ENCODE measurements around the gene SLC12A1. TPM values are rescaled to one million over a fixed set of nuclear protein-coding genes. Genes with fewer than 3 reads are reported as not detected.

SLC12A1 gene
- total RNA-seq, 1 donor from 2014 or later, result not detected

DNA sequence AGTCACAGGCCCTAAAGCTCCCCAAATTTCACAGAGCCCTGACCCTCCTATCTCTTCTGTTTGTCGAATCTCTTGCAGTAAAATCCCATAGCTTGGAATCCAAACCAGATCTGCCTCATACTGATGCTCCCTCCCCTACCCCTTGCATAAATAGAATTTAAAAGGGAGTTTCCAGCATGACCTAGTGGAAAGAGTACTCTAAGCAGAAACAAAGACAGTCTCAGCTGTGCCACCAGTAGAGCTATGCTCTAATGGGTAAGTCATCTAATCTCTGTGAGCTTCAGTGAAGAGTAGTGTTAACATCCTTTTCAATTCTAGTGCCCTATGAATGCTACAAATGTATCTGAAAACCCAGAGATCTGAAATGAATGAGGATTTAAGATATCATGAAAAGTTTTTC is 4.0 kb upstream of the SLC12A1 start:
- ATAC-seq (ENCODE audit: low read depth) (no peak), DNase-seq (no peak)
- H3K4me3 Mint-ChIP-seq, result no peak overlapping the region
- CTCF ChIA-PET, result no interaction called here
- TF ChIP-seq CTCF (IDR thresholded peaks at IDR 0.05), result no peak
- H3K27me3 Mint-ChIP-seq, result peaks cover 7% of the 10 kb centered on the region
- H3K4me1 Mint-ChIP-seq, result no peaks in the 10 kb centered on the region
- intact Hi-C loops (cut with micrococcal nuclease), result no loop called here
- POLR2A ChIA-PET, result no interaction called here
- no peaks in the 10 kb centered on the region for H3K36me3 Mint-ChIP-seq (ENCODE audit: low read depth)
- H3K9me3 Mint-ChIP-seq, result no peaks in the 10 kb centered on the region
- no peak overlapping the region for H3K27ac Mint-ChIP-seq

GRCh38 chr15:48221261-48221660 is 15.2 kb downstream of the SLC12A1 start:
- ChIA-PET CTCF (no interaction called here), POLR2A (no interaction called here)
- Mint-ChIP-seq H3K36me3 (ENCODE audit: low read depth) (no peaks in the 10 kb centered on the region), H3K9me3 (no peaks in the 10 kb centered on the region), H3K4me1 (no peaks in the 10 kb centered on the region), H3K27me3 (peaks cover 5% of the 10 kb centered on the region), H3K4me3 (no peak overlapping the region), H3K27ac (no peak overlapping the region)
- no peak for TF ChIP-seq CTCF (IDR thresholded peaks at IDR 0.05)
- intact Hi-C loops (cut with micrococcal nuclease), result no loop called here
- ATAC-seq (ENCODE audit: low read depth), result no peak
- no peak for DNase-seq

DNA sequence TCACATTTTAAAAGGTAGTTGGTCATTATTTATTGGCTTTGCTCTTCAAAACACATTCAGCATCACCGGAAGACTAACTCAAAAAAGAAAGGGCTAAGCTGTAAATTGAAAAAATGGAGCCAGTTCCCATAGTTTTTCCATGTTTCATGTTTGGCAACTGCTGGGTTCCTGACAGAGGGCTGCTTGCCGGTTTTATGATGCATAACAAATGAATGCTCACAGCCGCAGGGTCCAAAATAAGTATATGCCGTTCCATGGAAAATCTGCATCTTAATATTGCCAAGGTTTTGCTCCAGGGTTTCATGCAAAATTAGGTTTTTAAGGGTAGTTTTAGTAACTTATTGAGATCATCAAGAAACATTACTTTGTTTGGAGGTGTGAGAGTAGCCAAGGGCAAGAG is 15.8 kb downstream of the SLC12A1 start:
- Mint-ChIP-seq H3K4me3 (no peak overlapping the region), H3K36me3 (ENCODE audit: low read depth) (no peaks in the 10 kb centered on the region), H3K27ac (no peak overlapping the region), H3K9me3 (no peaks in the 10 kb centered on the region), H3K27me3 (peaks cover 5% of the 10 kb centered on the region), H3K4me1 (no peaks in the 10 kb centered on the region)
- DNase-seq (no peak), ATAC-seq (ENCODE audit: low read depth) (no peak)
- POLR2A ChIA-PET, result no interaction called here
- intact Hi-C loops (cut with micrococcal nuclease), result no loop called here
- no peak for TF ChIP-seq CTCF (IDR thresholded peaks at IDR 0.05)
- CTCF ChIA-PET, result no interaction called here

- CTCF ChIA-PET, result no interaction called here
- ATAC-seq (ENCODE audit: low read depth) (no peak), DNase-seq (no peak)
- POLR2A ChIA-PET, result no interaction called here
- Mint-ChIP-seq H3K36me3 (ENCODE audit: low read depth) (no peaks in the 10 kb centered on the region), H3K27ac (no peak overlapping the region), H3K4me3 (no peak overlapping the region), H3K4me1 (no peaks in the 10 kb centered on the region), H3K9me3 (no peaks in the 10 kb centered on the region), H3K27me3 (peaks cover 5% of the 10 kb centered on the region)
- intact Hi-C loops (cut with micrococcal nuclease), result no loop called here
- no peak for TF ChIP-seq CTCF (IDR thresholded peaks at IDR 0.05)
Observed at GRCh38 chr15:48222627-48223026, 16.5 kb downstream of the SLC12A1 start.

DNA sequence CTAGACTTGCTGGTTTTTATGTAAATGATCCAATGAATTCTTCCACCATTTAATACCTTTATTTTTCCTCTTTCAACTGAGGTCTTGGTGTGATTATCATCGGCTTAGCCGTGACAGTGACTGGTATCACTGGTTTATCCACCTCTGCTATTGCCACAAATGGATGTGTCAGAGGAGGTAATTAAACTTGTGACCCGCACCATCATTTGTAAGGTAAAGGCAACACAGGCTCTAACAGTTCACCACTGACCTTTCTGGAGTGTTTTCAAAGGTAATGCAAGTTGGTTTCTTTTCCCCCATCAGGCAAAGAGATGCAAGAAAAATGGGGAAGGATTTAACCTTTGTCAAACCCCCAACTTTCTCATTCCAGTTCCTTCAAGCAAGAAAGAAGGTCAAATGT is 19.7 kb downstream of the SLC12A1 start:
- CTCF ChIA-PET, result no interaction called here
- H3K27ac Mint-ChIP-seq, result no peak overlapping the region
- H3K36me3 Mint-ChIP-seq (ENCODE audit: low read depth), result no peaks in the 10 kb centered on the region
- H3K27me3 Mint-ChIP-seq, result no peaks in the 10 kb centered on the region
- intact Hi-C loops (cut with micrococcal nuclease), result no loop called here
- H3K4me3 Mint-ChIP-seq, result no peak overlapping the region
- DNase-seq (no peak), ATAC-seq (ENCODE audit: low read depth) (no peak)
- no peaks in the 10 kb centered on the region for H3K9me3 Mint-ChIP-seq
- POLR2A ChIA-PET, result no interaction called here
- no peaks in the 10 kb centered on the region for H3K4me1 Mint-ChIP-seq
- TF ChIP-seq CTCF (IDR thresholded peaks at IDR 0.05), result no peak
